Activated CD4-positive, alpha-beta T cell treated with anti-CD3 and anti-CD28 coated beads, Interleukin-2, Interleukin-4, amounts not matched to agents 100 ng/mL and 50 ng/mL, durations not matched to agents 16 hours and 8 hours (primary cell): ENCODE results near the gene TCF7L2.

Source experiments
- DNase-seq: peaks from one replicate; pipeline ENCODE4 v3.0.0-alpha.2; 2020; ENCODE audit warnings: low spot score

Gene TCF7L2

GRCh38 chr10:113067501-113067900, 117.5 kb downstream of the TCF7L2 start:
- DNase-seq: no peak

GRCh38 chr10:113068178-113068890, 118.3 kb downstream of the TCF7L2 start:
- no peak for DNase-seq

- no peak for DNase-seq
These were observed 119.5 kb downstream of the TCF7L2 start for GRCh38 chr10:113069595-113069994.

- DNase-seq: no peak
These were observed 121.4 kb downstream of the TCF7L2 start for GRCh38 chr10:113071446-113071845.

- DNase-seq: no peak
These were observed 123.6 kb downstream of the TCF7L2 start for GRCh38 chr10:113073549-113074189.

GRCh38 chr10:113076949-113077348, 126.9 kb downstream of the TCF7L2 start:
- no peak for DNase-seq

GRCh38 chr10:113078282-113078907, 128.3 kb downstream of the TCF7L2 start:
- DNase-seq: no peak

- no peak for DNase-seq
These were observed 130.2 kb downstream of the TCF7L2 start for GRCh38 chr10:113080061-113080924.

- DNase-seq: no peak
These were observed 130.8 kb downstream of the TCF7L2 start for GRCh38 chr10:113080925-113081229.

GRCh38 chr10:113084031-113084430, 134.0 kb downstream of the TCF7L2 start:
- no peak for DNase-seq

GRCh38 chr10:113085776-113086175, 135.7 kb downstream of the TCF7L2 start:
- no peak for DNase-seq

GRCh38 chr10:113086282-113086681, 136.2 kb downstream of the TCF7L2 start:
- no peak for DNase-seq

GRCh38 chr10:113087165-113088029, 137.3 kb downstream of the TCF7L2 start:
- DNase-seq: no peak

- no peak for DNase-seq
These were observed 138.1 kb downstream of the TCF7L2 start for GRCh38 chr10:113088194-113088593.

- DNase-seq: no peak
These were observed 139.5 kb downstream of the TCF7L2 start for GRCh38 chr10:113089551-113089950.

- no peak for DNase-seq
These were observed 141.9 kb downstream of the TCF7L2 start for GRCh38 chr10:113091920-113092319.

- peak; percentile 23 for DNase-seq
These were observed 143.4 kb downstream of the TCF7L2 start for GRCh38 chr10:113093188-113094113.

- peak; percentile 44 for DNase-seq
These were observed 144.1 kb downstream of the TCF7L2 start for GRCh38 chr10:113094114-113094486.

GRCh38 chr10:113095419-113096127, 145.5 kb downstream of the TCF7L2 start:
- no peak for DNase-seq
